ENCODE data around the gene ATP6AP2. TPM values are rescaled to one million over a fixed set of nuclear protein-coding genes. Genes with fewer than 3 reads are reported as not detected.
A peak's percentile ranks its signal among the peaks of the same experiment; 100 is the strongest.

Gene ATP6AP2
- total and polyA plus RNA-seq, 9 of the 15 experiments (the other 6 are each of a cell fraction or from before 2014, with no cell fraction given), result 23.3 to 131 (median 41.9) TPM

- TF ChIP-seq ATF3 (IDR thresholded peaks at IDR 0.05), result no peak
- no peak for TF ChIP-seq ATF3 (CRISPR knock-in tag; conservative IDR thresholded peaks at IDR 0.05)
- no peak for TF ChIP-seq THAP12 (CRISPR knock-in tag; IDR thresholded peaks at IDR 0.05)
- peak; percentile 63 for TF ChIP-seq DACH1 (IDR thresholded peaks at IDR 0.05; ENCODE audit: partially characterized antibody)
- TF ChIP-seq ZNF655 (CRISPR knock-in tag; IDR thresholded peaks at IDR 0.05), result no peak
- TF ChIP-seq PRMT5 (CRISPR knock-in tag; IDR thresholded peaks at IDR 0.05), result no peak
- no peak for TF ChIP-seq ZNF184 (CRISPR knock-in tag; IDR thresholded peaks at IDR 0.05)
- no peak for TF ChIP-seq ZNF644 (tag; IDR thresholded peaks at IDR 0.05; ENCODE audit: low read depth)
- TF ChIP-seq FOXJ3 (CRISPR knock-in tag; IDR thresholded peaks at IDR 0.05), result no peak
- no peak for TF ChIP-seq HMGXB4 (CRISPR knock-in tag; IDR thresholded peaks at IDR 0.05)
- no peak for TF ChIP-seq NR2C2 (CRISPR knock-in tag; IDR thresholded peaks at IDR 0.05)
- TF ChIP-seq NR2C2 (tag; IDR thresholded peaks at IDR 0.05), result no peak
- no peak for TF ChIP-seq CREB5 (CRISPR knock-in tag; IDR thresholded peaks at IDR 0.05)
- 0 out of 2 replicates have a peak, but pooled peaks have one; percentile 24 for TF ChIP-seq ARID3A (IDR thresholded peaks at IDR 0.05; ENCODE audit: borderline replicate concordance, low read depth, low read length)
- no peak for TF ChIP-seq HDAC8 (tag; IDR thresholded peaks at IDR 0.05)
- no peak for TF ChIP-seq TCFL5 (CRISPR knock-in tag; conservative IDR thresholded peaks at IDR 0.05)
- no peak for TF ChIP-seq ZKSCAN8 (CRISPR knock-in tag; IDR thresholded peaks at IDR 0.05)
- no peak for TF ChIP-seq SMAD1 (IDR thresholded peaks at IDR 0.05; ENCODE audit: low read depth, low read length, partially characterized antibody)
- TF ChIP-seq GTF2F1 (IDR thresholded peaks at IDR 0.05; ENCODE audit: low read depth, low read length), result no peak
These were observed 37.0 kb upstream of the ATP6AP2 start (continued) for GRCh38 chrX:40543661-40544328.
